Measurements from ENCODE around the gene SYT15.
"Not testable (repeated sequence)": the region's sequence is repeated elsewhere in the genome, so short reads cannot be mapped to it uniquely, and the experiment has no call there.

The SYT15 gene

DNA sequence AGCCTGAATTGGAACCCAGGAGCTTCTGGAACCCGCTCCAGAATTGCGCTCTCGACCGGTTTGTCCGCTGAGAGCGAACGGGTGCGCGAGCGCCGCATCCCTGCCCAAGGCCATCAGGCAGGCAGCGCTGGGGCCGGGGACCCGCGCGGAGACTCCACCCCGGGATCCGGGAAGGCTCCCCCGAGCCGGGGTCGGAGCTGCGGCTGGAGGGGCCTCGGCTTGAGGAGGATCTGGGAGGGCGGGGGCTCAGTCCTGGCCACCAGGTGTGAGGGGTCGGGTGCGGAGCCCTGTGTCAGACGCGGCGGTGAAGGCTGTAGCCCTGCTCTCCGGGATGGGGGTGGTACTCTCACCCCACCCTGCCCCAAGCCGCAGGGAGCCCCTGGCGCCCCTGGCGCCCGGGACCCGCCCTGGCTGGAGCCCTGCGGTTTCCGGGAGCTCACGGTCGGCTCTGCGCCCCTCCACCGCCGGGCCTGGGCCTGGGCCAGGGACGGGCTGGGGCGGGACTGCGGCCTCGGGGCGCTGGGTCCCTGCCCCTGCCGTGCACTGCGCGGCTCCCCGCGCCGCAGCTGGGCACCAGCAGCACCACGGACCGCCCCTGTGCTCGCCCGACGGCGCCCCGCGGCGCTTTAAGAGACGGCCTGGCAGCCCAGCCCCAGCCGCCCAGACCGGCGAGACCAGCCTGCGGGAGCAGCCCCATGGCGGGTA is at the start of gene SYT15:
TSS of gene SYT15 (plus strand) at position 655 of the 705 bp plus-strand sequence. CDS start at position 696, 41 bp downstream.
- H3K27ac ChIP-seq = not testable (repeated sequence)

- H3K27ac ChIP-seq = not testable (repeated sequence)
Observed at GRCh38 chr10:46529742-46530141, 49.2 kb upstream of the SYT15 start.

DNA sequence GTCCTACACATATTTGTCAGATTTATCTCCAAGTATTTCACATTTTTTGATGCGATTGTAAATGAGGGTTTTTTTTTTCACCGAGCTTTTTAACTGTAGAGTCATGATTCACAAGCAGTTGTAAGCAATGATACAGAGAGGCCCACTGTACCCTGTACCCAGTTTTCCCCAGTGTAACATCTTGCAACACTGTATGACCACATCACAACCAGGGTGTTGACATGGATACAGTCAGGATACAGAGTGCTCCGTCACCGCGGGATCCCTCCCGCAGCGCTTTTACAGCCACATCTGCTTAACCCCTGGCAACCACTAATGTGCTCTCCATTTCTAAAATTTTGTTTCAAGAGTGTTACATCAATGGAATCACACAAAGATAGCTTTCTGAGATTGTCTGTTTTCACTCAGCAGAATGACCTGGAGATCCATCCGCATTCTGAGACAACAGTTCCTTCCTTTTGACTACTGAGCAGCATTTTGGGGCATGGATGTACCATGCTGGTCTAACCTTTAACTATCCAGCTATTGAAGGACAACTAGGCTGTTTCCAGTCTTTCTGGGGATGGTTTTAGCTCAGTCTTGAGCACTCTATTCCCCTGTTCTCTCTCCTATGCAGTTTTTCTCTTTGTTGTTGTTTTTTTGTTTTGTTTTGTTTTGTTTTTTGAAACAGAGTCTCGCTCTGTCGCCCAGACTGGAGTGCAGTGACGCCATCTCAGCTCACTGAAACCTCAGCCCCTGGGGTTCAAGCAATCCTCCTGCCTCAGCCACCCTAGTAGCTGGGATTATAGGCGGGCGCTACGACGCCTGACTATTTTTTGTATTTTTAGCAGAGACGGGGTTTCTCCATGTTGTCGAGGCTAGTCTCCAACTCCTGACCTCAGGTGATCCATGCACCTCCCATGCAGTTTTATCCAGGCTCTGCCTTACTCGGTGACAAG is 48.4 kb upstream of the SYT15 start:
- H3K27ac ChIP-seq = no peak overlapping the region
- TF ChIP-seq CTCF (conservative IDR thresholded peaks at IDR 0.05) (no peak), ZFX (IDR thresholded peaks at IDR 0.05) (no peak)

DNA sequence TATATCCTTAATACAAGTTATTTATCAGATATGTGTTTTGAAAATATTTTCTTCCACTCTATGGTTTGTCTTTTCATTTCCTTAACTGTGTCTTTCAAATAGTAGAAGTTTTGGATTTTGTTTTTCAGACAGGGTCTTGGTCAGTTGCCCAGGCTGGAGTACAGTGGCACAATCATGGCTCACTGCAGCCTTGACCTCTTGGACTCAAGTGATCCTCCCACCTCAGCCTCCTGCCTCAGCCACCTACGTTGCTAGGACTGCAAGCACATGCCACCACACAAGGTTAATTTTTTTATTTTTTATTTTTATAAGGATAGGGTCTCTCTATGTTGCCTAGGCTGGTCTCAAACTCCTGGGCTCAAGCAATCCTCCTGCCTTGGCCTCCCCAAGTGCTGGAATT is 46.7 kb upstream of the SYT15 start:
- not testable (repeated sequence) for H3K27ac ChIP-seq

DNA sequence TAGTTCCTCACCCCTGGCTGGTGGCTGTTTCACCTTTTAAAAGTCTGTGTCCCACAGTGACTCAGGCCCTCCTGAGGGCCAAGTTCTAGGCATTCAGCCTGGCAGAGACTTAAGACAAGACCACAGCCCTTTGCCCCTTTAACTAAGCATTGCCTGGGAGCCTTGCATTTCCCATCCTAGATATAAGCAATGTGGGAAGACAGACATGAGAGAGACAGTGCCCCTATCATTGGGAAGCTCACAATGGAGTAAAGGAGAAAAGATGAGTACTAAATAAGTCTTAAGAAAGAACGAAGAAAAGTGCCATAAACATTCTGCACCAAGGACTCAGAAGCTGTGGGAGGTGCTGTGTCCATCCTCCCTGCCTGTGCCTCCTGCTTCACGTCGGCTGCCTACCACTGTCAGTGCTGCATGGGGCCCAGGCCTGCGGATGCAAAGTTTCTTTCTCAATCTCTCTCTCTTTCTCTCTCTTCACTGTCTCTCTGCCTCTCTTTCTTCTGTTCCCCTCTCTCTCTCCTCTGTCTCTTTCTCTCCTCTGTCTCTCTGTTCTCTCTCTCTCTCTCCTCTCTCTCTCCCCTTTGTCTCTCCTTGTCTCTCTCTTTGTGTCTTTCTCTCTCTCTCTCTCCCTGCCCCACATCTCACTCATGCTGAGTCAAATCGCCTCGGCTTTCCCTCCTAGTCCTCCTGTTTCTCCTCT is 44.0 kb upstream of the SYT15 start:
- no peak for TF ChIP-seq ZFX (IDR thresholded peaks at IDR 0.05)
- no peak for TF ChIP-seq CTCF (conservative IDR thresholded peaks at IDR 0.05)
- no peak overlapping the region for H3K27ac ChIP-seq

DNA sequence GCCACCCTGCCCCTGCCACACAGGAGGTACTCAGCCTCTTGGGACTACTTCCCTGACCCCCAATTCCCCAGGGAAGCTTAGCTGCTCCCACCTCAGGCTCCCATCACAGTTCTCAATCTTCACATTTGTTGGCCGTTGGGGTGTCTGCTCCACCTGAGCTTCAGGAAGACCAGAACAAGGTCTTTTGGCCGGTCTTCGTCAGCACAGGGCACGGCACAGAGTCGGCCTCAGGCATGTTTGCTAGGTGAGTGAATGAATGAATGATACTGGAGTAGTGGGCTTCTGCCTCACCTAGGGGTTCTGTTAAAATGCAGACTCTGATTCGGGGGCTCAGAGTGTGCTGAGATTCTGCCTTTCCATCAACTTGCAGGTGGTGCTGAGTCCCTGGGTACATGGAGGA is 42.8 kb upstream of the SYT15 start:
- TF ChIP-seq CTCF (conservative IDR thresholded peaks at IDR 0.05) (no peak), ZFX (IDR thresholded peaks at IDR 0.05) (no peak)
- no peak overlapping the region for H3K27ac ChIP-seq

DNA sequence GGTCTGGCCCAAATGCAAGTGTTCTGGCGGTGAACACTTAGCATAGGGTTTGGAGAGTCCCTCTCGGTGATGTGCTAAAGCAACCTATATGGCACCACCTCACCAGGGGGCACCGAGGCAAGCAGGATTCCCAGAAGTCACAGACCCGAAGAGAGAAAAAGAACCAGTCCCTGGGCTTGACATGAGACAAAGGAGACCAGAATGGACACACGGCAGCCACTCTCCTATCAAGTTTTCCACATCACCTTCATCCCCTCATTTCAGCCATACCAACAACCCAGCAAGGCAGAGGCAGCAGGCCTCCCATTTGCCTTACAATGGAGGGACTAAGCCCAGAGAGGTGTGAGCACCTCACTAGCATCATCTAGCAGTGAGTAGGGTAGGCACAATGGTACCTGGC is 42.1 kb upstream of the SYT15 start:
- no peak overlapping the region for H3K27ac ChIP-seq
- TF ChIP-seq CTCF (conservative IDR thresholded peaks at IDR 0.05) (no peak), ZFX (IDR thresholded peaks at IDR 0.05) (no peak)

DNA sequence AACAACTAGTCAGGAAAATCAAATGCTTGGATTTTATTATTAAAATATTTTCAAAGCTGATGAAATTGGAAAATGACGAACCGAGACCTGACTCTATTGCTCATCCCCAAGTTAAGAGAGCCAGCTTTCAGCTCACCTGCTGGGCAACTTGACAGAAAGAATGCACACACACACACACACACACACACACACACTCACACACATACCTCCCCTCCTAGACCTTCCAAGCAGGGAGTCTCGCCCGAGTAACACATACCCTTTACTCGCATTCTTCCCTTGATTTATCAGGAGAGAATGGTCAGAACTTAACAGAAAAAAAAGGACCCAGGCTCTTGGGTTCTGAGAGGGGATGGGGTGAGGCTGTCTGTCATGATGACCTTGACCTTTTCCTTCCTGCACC is 41.6 kb upstream of the SYT15 start:
- no peak overlapping the region for H3K27ac ChIP-seq
- TF ChIP-seq CTCF (conservative IDR thresholded peaks at IDR 0.05) = no peak
- TF ChIP-seq ZFX (IDR thresholded peaks at IDR 0.05) = no peak
